Measurements from ENCODE around the gene TTYH2.

Gene TTYH2

GRCh38 chr17:74283371-74283673 is 70.0 kb downstream of the TTYH2 start:
- DNase-seq (ENCODE audit: low read depth in 2 of 2) = no peak

DNA sequence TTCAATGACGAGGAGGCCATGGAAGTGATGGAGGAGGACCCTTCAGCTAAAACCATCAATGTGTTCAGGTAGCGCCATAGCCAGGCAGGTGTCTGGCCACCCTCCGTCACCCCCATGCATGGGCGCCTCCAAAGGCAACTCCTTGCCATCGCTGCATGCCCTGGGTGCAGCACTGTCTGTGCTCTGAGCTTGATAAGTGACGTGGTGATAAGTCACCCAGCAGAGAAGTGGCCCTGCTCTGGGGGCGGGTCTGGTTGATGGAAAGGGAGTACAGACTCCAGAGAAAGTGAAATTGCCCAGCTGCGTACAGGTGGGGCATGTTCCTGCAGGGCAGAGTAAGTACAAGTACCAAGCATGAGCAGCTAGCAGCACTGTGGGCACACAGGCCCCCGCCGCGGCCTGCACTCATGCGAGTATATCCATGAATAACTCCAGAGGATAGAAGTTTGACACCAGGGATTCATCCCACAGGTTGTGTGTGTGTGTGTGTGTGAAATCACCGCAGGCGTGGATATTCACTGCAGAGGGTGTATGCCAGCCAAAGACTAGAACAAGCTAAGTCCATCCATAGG is 73.7 kb downstream of the TTYH2 start:
- no peak for DNase-seq (ENCODE audit: low read depth in 2 of 2)

- no peak for DNase-seq (ENCODE audit: low read depth in 2 of 2)
Measured at GRCh38 chr17:74288785-74289184, 75.4 kb downstream of the TTYH2 start.

DNA sequence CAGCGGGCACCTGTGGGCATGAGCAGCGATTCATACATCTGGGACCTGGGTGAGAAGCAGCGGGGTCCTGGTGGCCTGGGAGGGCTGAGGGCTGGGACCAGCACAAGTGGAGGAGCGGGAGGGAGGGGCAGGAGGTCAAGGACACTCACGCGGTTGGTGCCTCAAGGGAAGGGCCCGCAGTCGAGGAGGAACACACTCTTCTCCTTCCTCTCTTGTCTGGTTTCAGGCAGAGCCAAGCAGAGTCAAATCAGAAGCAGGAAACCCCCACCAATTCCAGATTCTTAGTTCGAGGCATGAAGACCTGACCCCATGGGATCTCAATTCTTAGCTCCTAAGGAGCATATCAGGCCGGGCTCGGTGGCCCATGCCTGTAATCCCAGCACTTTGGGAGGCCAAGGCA is 76.3 kb downstream of the TTYH2 start:
- DNase-seq (ENCODE audit: low read depth in 2 of 2) = no peak

GRCh38 chr17:74290340-74290739 is 77.0 kb downstream of the TTYH2 start:
- DNase-seq (ENCODE audit: low read depth in 2 of 2) = no peak

DNA sequence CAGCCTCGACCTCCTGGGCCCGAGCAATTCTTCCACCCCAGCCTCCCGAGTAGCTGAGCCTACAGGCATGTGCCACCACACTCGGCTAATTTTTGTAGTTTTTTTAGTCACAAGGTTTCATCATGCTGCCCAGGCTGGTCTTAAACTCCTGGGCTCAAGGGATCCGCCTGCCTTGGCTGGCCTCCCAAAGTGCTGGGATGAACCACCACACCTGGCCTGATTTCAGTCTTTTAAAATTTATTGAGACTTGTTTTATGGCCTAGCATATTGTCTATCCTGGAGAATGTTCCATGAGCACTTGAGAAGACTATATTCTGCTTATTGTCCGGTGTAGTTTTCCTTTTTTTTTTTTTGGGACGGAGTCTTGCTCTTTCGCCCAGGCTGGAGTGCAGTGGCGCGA is 79.1 kb downstream of the TTYH2 start:
- no peak for DNase-seq (ENCODE audit: low read depth in 2 of 2)

DNA sequence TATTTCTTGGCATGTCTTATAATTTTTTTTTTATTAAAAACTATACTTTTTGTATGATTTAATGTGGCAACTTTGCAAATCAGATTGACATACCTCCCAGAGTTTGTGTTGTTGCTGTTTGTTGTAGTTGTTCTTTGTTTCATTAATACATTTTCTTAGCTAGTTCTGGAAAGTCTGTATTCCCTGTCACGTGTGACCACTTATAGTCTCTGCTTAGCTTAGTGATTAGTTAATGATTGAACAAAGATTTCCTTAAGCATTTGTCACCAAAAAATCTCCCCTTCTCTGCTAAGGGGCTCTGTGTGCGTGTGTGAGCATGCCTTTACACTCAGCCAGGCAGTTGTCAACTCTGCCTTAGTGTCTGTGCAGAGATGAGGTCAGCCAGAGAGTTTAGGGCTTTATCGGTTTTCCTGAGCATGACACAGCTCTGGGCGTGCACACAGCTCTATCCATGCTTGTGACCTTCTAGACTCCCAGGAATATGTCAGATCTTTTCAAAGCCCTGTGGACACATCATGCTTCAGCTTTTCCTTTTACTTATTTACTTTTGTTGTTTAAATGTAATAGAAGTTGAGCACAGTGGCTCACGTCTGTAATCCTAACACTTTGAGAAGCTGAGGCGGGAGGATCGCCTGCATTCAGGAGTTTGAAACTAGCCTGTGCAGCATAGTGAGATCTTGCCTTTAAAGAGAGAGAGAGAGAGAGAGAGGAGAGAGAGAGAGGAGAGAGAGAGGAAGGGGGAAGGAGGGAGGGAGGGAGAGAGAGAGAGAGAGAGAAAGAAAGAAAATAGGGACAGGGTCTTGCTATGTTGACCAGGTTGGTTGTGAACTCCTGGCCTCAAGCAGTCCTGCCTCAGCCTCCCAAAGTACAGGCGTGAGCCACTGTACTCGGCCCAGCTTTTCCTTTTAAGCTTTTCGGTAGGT is 82.5 kb downstream of the TTYH2 start:
- DNase-seq (ENCODE audit: low read depth in 2 of 2) = no peak

DNA sequence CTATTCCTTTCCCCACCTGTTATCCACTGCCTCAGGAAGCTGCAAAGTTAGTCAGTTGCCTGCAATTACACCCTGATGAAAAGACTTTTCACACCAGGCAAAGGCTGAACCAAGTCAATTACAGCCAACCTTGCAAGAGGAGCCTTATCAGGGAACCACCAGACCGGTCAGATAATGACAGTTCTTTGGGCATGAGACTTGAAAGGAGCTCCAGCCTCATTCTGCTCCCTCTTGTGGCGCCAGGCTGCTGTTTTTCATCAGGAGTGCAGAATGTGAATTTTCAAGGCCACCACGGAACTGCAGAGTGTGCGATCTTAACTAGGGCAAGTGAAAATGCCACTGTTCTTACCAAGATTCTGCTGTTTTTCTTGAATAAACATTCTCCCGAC is 83.2 kb downstream of the TTYH2 start:
- no peak for DNase-seq (ENCODE audit: low read depth in 2 of 2)

DNA sequence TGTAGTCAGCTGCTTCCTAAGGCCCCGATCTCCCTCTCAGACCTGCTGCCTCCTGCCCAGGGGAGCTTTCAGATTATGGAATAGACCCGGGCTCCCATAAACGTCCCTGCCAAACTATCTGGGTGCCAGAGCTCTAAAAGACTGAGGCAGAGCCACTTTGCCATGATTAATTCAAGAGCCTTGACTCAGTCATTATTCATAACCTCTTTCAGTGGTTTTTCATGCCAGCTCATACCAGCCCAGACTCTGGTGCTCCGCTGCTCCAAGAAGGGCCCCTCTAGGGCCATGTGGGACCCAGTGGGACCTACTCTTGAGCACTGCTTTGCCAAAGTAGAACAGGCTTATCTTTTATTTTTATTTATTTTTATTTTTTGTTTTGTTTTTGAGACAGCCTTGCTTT is 84.6 kb downstream of the TTYH2 start:
- DNase-seq (ENCODE audit: low read depth in 2 of 2) = no peak

- no peak for DNase-seq (ENCODE audit: low read depth in 2 of 2)
Measured at GRCh38 chr17:74298778-74299177, 85.4 kb downstream of the TTYH2 start.

- no peak for DNase-seq (ENCODE audit: low read depth in 2 of 2)
Measured at GRCh38 chr17:74299226-74300009, 86.0 kb downstream of the TTYH2 start.

DNA sequence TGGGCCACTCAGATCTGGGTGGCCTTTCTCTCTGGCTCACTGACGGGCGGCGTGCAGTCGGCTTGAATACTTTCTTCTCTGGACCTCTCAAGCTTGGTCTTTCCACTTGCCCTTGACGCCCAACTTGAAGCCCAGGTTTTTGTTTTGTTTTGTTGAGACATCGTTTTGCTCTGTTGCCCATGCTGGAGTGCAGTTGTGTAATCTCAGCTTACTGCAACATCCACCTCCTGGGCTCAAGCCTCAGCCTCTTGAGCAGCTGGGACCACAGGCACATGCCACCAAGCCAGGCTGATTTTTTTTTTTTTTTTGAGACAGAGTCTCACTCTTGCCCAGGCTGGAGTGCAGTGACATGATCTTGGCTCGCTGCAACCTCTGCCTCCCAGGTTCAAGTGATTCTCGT is 89.9 kb downstream of the TTYH2 start:
- DNase-seq (ENCODE audit: low read depth in 2 of 2) = no peak

GRCh38 chr17:74304184-74304583 is 90.8 kb downstream of the TTYH2 start:
- no peak for DNase-seq (ENCODE audit: low read depth in 2 of 2)

GRCh38 chr17:74305865-74306654 is 92.7 kb downstream of the TTYH2 start:
- no peak for DNase-seq (ENCODE audit: low read depth in 2 of 2)

DNA sequence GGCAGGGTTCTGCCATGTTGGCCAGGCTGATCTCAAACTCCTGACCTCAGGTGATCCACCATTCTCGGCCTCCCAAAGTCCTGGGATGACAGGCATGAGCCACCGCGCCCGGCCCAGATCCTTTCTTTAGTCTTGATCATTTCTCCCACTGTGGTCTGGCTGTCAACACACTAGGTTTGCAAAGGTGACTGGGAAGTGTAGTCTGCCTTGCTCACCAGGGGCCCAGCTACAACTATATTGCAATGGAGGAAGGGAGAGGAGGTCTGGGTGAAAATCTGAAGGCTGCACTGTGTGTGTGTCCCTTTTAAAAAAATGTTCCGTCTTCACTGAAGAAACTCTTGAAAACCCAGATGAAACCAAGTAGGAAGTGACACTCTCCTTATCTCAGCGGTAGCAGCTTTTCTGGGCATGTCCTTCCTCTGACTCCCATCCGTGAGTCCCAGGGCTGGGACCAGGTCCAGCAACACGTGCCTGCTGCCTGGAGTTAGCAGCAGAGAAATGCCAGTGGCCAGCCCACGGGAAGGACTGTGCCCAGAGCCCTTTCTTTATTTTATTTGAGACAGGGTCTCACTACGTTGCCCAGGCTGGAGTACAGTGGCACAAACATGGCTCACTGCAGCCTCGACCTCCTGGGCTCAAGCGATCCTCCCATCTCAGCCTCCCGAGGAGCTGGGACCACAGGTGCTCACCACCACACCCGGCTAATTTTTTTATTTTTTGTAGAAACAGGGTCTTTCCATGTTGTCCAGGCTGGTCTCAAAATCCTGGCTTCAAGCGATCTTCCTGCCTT is 94.8 kb downstream of the TTYH2 start:
- DNase-seq (ENCODE audit: low read depth in 2 of 2) = no peak

DNA sequence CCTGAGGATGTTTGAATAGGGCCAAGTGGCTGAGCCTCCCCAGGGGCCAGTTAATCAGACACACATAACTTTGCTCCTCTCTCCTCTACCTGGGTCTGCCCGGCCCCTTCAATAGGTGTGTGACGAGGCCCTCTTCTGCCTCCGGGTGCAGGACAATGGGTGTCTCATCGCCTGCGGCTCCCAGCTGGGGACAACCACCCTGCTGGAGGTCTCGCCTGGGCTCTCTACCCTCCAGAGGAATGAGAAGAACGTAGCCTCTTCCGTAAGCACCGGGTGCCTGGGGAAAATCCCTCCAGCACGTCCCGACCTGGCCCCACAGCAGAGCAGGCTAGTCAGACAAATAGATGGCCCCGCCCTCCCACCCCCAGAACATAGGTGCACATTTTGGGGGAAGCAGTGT is 96.5 kb downstream of the TTYH2 start:
- DNase-seq (ENCODE audit: low read depth in 2 of 2) = no peak
